Choroid plexus epithelial cell (primary cell): ENCODE data around the gene UNC5CL.

Experiments used
- DNase-seq: peaks from one replicate; pipeline ENCODE4 v3.0.0-alpha.2; 2010; ENCODE audit warnings: low read depth
- H3K4me3 ChIP-seq: 2 replicates; pipeline ENCODE4 v1.5.1; 2011; ENCODE audit warnings: low read depth, mild to moderate bottlenecking, control low read depth, low read length, moderate library complexity
- TF ChIP-seq, protein P1 (sequence below): conservative IDR thresholded peaks from 2 replicates; pipeline ENCODE4 v1.5.1; 2011; ENCODE audit warnings: low read depth, mild to moderate bottlenecking, control low read depth, inconsistent platforms, low read length, moderate library complexity

The UNC5CL gene

DNA sequence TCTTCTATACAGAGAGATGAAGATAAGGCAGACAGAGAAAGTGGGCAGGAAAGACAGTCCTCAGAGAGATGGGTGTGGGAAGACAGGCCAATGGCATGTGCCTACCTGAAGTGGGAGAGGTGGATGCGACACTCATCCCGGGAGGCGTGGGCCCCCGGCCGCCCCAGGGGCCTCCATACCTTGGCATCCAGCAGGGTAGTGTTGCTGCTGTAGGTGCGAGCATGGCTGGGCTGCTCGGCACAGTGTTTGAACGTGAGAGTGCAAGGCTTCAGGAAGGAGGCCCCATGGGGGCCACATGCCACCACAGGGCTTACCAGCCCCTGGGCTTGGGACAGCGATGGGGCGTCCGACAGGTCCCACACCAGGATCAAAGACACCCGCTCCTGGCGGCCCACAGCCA lies 5.2 kb downstream of the UNC5CL start:
- TF ChIP-seq, protein P1, sequence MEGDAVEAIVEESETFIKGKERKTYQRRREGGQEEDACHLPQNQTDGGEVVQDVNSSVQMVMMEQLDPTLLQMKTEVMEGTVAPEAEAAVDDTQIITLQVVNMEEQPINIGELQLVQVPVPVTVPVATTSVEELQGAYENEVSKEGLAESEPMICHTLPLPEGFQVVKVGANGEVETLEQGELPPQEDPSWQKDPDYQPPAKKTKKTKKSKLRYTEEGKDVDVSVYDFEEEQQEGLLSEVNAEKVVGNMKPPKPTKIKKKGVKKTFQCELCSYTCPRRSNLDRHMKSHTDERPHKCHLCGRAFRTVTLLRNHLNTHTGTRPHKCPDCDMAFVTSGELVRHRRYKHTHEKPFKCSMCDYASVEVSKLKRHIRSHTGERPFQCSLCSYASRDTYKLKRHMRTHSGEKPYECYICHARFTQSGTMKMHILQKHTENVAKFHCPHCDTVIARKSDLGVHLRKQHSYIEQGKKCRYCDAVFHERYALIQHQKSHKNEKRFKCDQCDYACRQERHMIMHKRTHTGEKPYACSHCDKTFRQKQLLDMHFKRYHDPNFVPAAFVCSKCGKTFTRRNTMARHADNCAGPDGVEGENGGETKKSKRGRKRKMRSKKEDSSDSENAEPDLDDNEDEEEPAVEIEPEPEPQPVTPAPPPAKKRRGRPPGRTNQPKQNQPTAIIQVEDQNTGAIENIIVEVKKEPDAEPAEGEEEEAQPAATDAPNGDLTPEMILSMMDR, result no peak
- DNase-seq, result no peak
- no peak overlapping the region for H3K4me3 ChIP-seq

GRCh38 chr6:41032830-41033229 lies 6.2 kb downstream of the UNC5CL start:
- TF ChIP-seq, protein P1, result no peak
- H3K4me3 ChIP-seq, result no peak overlapping the region
- no peak for DNase-seq

DNA sequence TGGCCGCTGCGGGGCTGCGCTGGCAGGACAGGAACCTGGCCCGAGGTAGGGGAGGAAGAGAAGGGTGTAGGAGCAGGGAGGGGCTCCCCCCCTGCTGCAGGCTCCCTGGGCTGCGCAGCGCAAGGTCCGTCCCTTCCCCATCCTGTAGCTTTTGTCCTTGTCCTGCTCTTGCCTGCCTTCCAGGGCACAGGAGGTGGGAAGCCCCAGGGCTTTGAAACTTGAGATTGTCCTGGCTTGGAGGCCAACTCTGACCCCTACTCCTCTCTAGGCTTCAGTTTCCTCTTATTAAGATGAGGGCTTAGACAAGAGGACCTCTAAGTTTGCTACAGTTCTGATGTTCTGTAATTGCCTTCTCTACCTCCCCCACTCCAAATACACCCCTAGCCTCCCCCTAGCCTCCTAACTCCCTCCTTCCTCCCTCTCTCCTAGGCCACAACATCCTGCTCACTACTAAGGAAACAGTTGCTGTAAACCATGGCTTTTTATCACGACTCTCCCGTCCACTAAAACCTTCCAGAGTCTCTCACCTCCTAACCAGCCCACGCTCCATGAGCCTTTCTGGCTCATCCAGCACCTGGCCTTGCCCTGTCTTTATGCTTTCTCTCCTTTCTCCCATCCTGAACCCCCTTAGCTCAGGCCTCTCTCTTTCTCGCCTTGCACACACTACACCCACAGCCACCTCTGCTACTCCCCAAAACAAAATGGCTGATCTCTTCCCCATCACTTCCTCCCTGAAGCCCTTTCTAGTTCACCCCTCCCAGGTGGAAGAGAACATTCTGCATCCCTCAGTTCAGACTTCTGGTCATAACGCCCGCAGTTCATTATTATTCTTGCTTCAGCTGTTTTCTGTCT lies 10.2 kb downstream of the UNC5CL start:
- no peak for DNase-seq
- TF ChIP-seq, protein P1, result no peak
- H3K4me3 ChIP-seq, result peak overlapping the region; percentile 62

- H3K4me3 ChIP-seq, result peak overlapping the region; percentile 62
- TF ChIP-seq, protein P1, result peak; percentile 66
- peak; percentile 65 for DNase-seq
Measured at GRCh38 chr6:41027799-41028560, 11.0 kb downstream of the UNC5CL start.

DNA sequence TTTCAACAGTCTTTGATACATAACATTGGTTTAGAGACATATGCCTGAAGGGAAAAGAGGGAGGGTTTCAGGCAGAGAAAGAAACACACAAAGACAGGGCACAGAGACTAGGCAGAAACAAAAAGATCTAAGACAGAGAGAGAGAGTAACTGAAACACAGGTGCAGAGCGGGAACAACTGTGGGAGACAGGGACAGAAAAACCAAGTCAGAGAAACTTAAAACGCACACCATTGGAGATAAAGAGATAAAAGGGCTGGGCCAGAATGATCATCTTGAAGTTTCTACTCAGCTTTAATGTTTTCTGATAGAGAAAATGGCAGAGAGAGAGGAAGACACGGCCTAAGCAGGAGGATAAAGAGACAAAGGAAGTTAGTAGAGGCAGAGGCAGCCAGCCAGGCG lies 11.8 kb downstream of the UNC5CL start:
- TF ChIP-seq, protein P1, result no peak
- DNase-seq, result no peak
- peak overlapping the region; percentile 62 for H3K4me3 ChIP-seq

DNA sequence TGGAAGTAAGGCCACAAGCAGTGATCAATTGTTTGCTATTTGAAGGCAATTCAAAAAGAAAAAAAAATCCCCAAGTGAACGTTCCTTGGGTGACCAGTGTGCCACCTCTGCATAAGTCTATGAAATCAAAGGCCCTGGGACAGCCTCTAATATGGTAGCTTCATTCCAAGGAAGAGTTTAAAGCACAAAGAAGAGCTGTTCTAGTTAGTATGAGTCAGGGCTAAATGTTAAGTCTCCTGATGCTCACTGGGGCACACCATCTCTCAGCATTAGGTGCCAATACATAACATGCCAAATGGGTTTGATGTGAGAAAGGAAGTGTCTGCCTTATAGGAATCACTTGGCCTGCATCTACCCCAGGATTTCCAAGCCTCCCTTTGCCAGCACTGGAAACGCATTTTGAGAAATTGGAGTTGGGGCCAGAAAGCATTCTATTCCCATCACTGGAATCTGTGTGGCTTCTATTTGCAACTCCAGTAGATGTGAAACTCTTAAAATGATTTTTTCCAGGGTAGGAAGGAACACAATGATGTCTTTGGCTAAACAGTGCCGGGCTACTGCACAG lies 13.0 kb downstream of the UNC5CL start:
- DNase-seq, result no peak
- H3K4me3 ChIP-seq, result no peak overlapping the region
- TF ChIP-seq, protein P1, result no peak
